ENCODE data around the gene FAM180A.

FAM180A gene

DNA sequence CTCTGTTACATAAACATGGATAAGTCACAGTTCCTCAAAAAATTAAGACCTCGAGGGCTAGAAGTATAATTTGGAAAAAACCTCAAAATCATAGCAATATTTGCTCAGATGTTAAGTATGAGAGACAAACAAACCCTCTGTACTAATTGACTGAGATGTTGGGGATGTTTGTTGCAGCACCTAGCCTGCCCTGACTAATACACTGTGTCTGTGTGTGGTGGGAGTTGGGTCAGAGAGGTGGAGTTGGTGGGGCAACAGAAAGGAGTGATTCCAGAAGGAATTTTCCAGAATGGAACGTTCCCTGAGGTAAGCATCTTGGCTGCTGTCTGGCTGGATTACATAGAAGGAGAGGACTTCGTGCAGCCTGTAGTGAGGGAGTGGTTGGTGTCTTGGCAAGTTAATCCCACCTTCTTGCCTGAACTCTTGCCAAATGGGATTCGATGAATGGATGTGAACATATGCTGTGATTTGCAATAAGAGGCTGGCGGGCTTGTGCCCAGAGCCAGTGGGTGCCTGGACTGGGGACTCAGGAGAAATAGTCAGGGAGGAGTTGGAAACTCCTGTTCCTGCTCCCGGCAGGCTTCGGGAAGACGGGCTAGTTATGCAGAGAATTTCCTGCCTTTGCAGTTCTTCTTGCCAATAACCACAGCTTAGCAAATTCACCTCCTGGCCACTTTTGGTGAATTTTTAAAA is 9.3 kb upstream of the FAM180A start:
- H3K4me1 ChIP-seq: no peaks in the 10 kb centered on the region

DNA sequence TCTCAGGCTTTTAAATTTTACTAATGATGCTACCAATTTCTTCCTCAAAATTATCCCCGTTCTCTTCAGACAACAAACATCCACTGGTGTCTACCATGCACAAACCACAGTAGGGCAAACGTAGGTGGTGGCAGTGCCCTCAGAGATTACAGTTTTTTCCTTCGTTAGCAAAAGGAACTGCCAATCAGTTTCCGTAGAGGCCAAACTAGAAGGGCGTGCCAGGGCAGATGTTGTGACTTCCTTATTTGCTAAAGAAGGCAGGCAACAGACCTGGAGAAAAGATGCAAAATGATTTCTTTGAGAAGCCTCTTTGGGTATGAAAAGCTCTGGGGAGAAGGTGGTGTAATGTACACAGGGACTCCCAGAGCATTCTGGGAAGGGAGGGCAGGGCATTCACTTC is 7.6 kb upstream of the FAM180A start:
- no peaks in the 10 kb centered on the region for H3K36me3 ChIP-seq (ENCODE audit: control insufficient read depth, insufficient read depth, low read length)
- TF ChIP-seq, protein P1, sequence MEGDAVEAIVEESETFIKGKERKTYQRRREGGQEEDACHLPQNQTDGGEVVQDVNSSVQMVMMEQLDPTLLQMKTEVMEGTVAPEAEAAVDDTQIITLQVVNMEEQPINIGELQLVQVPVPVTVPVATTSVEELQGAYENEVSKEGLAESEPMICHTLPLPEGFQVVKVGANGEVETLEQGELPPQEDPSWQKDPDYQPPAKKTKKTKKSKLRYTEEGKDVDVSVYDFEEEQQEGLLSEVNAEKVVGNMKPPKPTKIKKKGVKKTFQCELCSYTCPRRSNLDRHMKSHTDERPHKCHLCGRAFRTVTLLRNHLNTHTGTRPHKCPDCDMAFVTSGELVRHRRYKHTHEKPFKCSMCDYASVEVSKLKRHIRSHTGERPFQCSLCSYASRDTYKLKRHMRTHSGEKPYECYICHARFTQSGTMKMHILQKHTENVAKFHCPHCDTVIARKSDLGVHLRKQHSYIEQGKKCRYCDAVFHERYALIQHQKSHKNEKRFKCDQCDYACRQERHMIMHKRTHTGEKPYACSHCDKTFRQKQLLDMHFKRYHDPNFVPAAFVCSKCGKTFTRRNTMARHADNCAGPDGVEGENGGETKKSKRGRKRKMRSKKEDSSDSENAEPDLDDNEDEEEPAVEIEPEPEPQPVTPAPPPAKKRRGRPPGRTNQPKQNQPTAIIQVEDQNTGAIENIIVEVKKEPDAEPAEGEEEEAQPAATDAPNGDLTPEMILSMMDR (IDR thresholded peaks at IDR 0.05): no peak
- H3K9me3 ChIP-seq (ENCODE audit: control insufficient read depth, low read length): no peaks in the 10 kb centered on the region
- no peak overlapping the region for H3K9ac ChIP-seq
- no peaks in the 10 kb centered on the region for H3K79me2 ChIP-seq
- no peaks in the 10 kb centered on the region for H3K27me3 ChIP-seq (ENCODE audit: control insufficient read depth, insufficient read depth, low read length)
- H3K27ac ChIP-seq: no peak overlapping the region
- H3K4me3 ChIP-seq (ENCODE audit: low read depth, low read length): no peak overlapping the region
- H2AFZ ChIP-seq: no peak overlapping the region
- no peaks in the 10 kb centered on the region for H3K4me1 ChIP-seq
- H3K4me2 ChIP-seq (ENCODE audit: low read length): no peak overlapping the region

More for the DNA sequence above, 9.3 kb upstream of the FAM180A start:
- Histone ChIP-seq H3K4me3 (ENCODE audit: low read depth, low read length) (no peak overlapping the region), H3K27ac (peak overlapping the region; percentile 57), H3K9ac (no peak overlapping the region), H3K9me3 (ENCODE audit: control insufficient read depth, low read length) (no peaks in the 10 kb centered on the region), H3K4me2 (ENCODE audit: low read length) (no peak overlapping the region), H3K36me3 (ENCODE audit: control insufficient read depth, insufficient read depth, low read length) (no peaks in the 10 kb centered on the region), H2AFZ (no peak overlapping the region), H3K79me2 (no peaks in the 10 kb centered on the region), H3K27me3 (ENCODE audit: control insufficient read depth, insufficient read depth, low read length) (no peaks in the 10 kb centered on the region)
- TF ChIP-seq, protein P1 (IDR thresholded peaks at IDR 0.05): no peak

DNA sequence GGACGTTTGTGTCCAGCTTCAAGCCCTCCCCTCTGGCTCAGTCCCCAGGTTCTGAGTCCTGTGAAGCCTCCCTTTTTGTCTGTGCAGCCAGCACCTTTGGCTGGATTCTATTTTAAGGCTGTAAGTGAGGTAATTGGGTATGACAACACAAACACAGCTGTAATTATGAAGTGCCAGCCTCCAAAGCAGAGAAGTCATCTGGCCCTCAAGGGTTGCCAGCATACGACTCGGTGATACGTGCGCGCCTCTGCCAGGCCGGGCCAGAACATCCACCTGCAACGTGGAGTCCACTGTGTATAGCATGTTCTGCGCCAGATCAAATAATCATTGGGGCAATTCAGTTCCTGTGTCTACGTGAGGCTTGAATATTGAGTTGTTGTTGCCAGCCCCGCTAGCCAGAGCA is 6.7 kb upstream of the FAM180A start:
- Histone ChIP-seq H3K9me3 (ENCODE audit: control insufficient read depth, low read length) (no peaks in the 10 kb centered on the region), H3K79me2 (no peaks in the 10 kb centered on the region), H3K9ac (no peak overlapping the region), H3K4me2 (ENCODE audit: low read length) (no peak overlapping the region), H3K4me3 (ENCODE audit: low read depth, low read length) (no peak overlapping the region), H2AFZ (no peak overlapping the region), H3K27me3 (ENCODE audit: control insufficient read depth, insufficient read depth, low read length) (no peaks in the 10 kb centered on the region), H3K4me1 (no peaks in the 10 kb centered on the region), H3K36me3 (ENCODE audit: control insufficient read depth, insufficient read depth, low read length) (no peaks in the 10 kb centered on the region), H3K27ac (no peak overlapping the region)
- TF ChIP-seq, protein P1 (IDR thresholded peaks at IDR 0.05): no peak

DNA sequence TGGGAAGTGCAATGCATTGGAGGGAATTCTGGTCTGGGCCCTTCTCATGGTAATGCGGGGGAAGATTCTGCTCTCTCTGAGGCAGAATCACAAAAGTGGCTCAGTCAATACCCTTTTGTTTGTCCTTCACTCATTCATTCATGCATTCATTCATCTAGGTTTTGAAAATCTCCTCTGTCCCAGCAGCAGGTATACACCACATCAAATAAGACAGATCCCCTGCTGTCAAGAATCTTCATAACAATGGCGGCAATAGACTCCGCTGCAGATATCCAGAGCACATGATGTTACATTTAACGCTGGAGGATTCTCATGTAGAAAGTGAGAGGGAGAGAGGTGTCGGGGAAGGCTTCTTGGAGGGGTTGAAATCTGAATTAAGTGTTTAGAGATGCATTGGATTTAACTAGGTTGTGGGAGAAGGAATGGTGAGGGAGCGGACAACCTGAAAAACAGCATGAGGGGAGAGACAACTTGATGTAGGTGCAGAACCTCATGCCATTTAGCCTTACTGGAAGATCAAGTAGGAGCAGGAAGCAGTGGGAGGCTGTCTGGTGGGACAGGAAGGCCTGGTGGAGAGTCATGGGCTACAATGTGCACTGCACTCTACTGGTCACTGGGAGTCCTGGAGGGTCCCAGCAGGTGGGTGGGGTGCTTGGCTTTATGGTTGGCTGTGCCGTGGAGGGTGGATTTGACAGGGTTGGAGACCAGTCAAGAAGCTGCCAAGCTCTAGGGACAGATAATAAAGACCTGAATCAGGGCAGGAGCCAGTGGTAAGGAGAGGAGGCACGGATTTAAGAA is 5.2 kb upstream of the FAM180A start:
- no peak overlapping the region for H2AFZ ChIP-seq
- H3K4me3 ChIP-seq (ENCODE audit: low read depth, low read length): no peak overlapping the region
- no peak overlapping the region for H3K27ac ChIP-seq
- H3K4me1 ChIP-seq: no peaks in the 10 kb centered on the region
- H3K79me2 ChIP-seq: no peaks in the 10 kb centered on the region
- TF ChIP-seq, protein P1 (IDR thresholded peaks at IDR 0.05): no peak
- no peaks in the 10 kb centered on the region for H3K9me3 ChIP-seq (ENCODE audit: control insufficient read depth, low read length)
- H3K4me2 ChIP-seq (ENCODE audit: low read length): no peak overlapping the region
- no peak overlapping the region for H3K9ac ChIP-seq
- H3K36me3 ChIP-seq (ENCODE audit: control insufficient read depth, insufficient read depth, low read length): no peaks in the 10 kb centered on the region
- H3K27me3 ChIP-seq (ENCODE audit: control insufficient read depth, insufficient read depth, low read length): no peaks in the 10 kb centered on the region

Measured in parathyroid adenoma (tissue), 2 donors.